Measurements from ENCODE around the gene CLPSL2. TPM values are rescaled to one million over a fixed set of nuclear protein-coding genes. Genes with fewer than 3 reads are reported as not detected.

The CLPSL2 gene
- total RNA-seq, 1 donor from 2014 or later = not detected

- Mint-ChIP-seq H3K27me3 (ENCODE audit: unreplicated experiment) (peaks cover 31% of the 10 kb centered on the region), H3K36me3 (ENCODE audit: unreplicated experiment) (no peaks in the 10 kb centered on the region), H3K9me3 (ENCODE audit: unreplicated experiment) (no peaks in the 10 kb centered on the region), H3K4me3 (ENCODE audit: unreplicated experiment) (no peak overlapping the region), H3K4me1 (ENCODE audit: unreplicated experiment) (no peaks in the 10 kb centered on the region), H3K27ac (ENCODE audit: unreplicated experiment) (no peak overlapping the region)
- TF ChIP-seq CTCF (IDR thresholded peaks at IDR 0.05) = no peak
- DNase-seq (ENCODE audit: extremely low spot score, unreplicated experiment) = no peak
Measured at GRCh38 chr6:35795453-35796071, 19.2 kb downstream of the CLPSL2 start.

- no peak for DNase-seq (ENCODE audit: extremely low spot score, unreplicated experiment)
- Mint-ChIP-seq H3K27me3 (ENCODE audit: unreplicated experiment) (peaks cover 25% of the 10 kb centered on the region), H3K4me3 (ENCODE audit: unreplicated experiment) (no peak overlapping the region), H3K27ac (ENCODE audit: unreplicated experiment) (no peak overlapping the region), H3K4me1 (ENCODE audit: unreplicated experiment) (no peaks in the 10 kb centered on the region), H3K36me3 (ENCODE audit: unreplicated experiment) (no peaks in the 10 kb centered on the region), H3K9me3 (ENCODE audit: unreplicated experiment) (no peaks in the 10 kb centered on the region)
- no peak for TF ChIP-seq CTCF (IDR thresholded peaks at IDR 0.05)
Measured at GRCh38 chr6:35796236-35796635, 19.8 kb downstream of the CLPSL2 start.

GRCh38 chr6:35797837-35798526 is 21.6 kb downstream of the CLPSL2 start:
- Mint-ChIP-seq H3K36me3 (ENCODE audit: unreplicated experiment) (no peaks in the 10 kb centered on the region), H3K4me1 (ENCODE audit: unreplicated experiment) (no peaks in the 10 kb centered on the region), H3K27me3 (ENCODE audit: unreplicated experiment) (peaks cover 24% of the 10 kb centered on the region), H3K4me3 (ENCODE audit: unreplicated experiment) (no peak overlapping the region), H3K27ac (ENCODE audit: unreplicated experiment) (no peak overlapping the region), H3K9me3 (ENCODE audit: unreplicated experiment) (no peaks in the 10 kb centered on the region)
- DNase-seq (ENCODE audit: extremely low spot score, unreplicated experiment) = no peak
- no peak for TF ChIP-seq CTCF (IDR thresholded peaks at IDR 0.05)

- Mint-ChIP-seq H3K27me3 (ENCODE audit: unreplicated experiment) (peaks cover 21% of the 10 kb centered on the region), H3K4me3 (ENCODE audit: unreplicated experiment) (no peak overlapping the region), H3K4me1 (ENCODE audit: unreplicated experiment) (no peaks in the 10 kb centered on the region), H3K9me3 (ENCODE audit: unreplicated experiment) (no peaks in the 10 kb centered on the region), H3K36me3 (ENCODE audit: unreplicated experiment) (no peaks in the 10 kb centered on the region), H3K27ac (ENCODE audit: unreplicated experiment) (no peak overlapping the region)
- no peak for TF ChIP-seq CTCF (IDR thresholded peaks at IDR 0.05)
- DNase-seq (ENCODE audit: extremely low spot score, unreplicated experiment) = no peak
Measured at GRCh38 chr6:35798706-35799105, 22.3 kb downstream of the CLPSL2 start.

GRCh38 chr6:35801148-35801547 is 24.8 kb downstream of the CLPSL2 start:
- no peak overlapping the region for H3K27ac Mint-ChIP-seq (ENCODE audit: unreplicated experiment)
- no peak for TF ChIP-seq CTCF (IDR thresholded peaks at IDR 0.05)
- H3K27me3 Mint-ChIP-seq (ENCODE audit: unreplicated experiment) = peaks cover 17% of the 10 kb centered on the region
- H3K4me3 Mint-ChIP-seq (ENCODE audit: unreplicated experiment) = no peak overlapping the region
- no peaks in the 10 kb centered on the region for H3K36me3 Mint-ChIP-seq (ENCODE audit: unreplicated experiment)
- H3K4me1 Mint-ChIP-seq (ENCODE audit: unreplicated experiment) = peaks cover 2% of the 10 kb centered on the region
- no peaks in the 10 kb centered on the region for H3K9me3 Mint-ChIP-seq (ENCODE audit: unreplicated experiment)
- DNase-seq (ENCODE audit: extremely low spot score, unreplicated experiment) = no peak
